NCI-H1694 (cell line): Measurements from ENCODE around the gene KCNIP4.
A peak's percentile ranks its signal among the peaks of the same experiment; 100 is the strongest.

Experiments
- DNase-seq: peaks from one replicate; lab custom pipeline; 2025; lab: John Stamatoyannopoulos, UW

Gene KCNIP4

GRCh38 chr4:20954541-20954940, 994.0 kb downstream of the KCNIP4 start:
- DNase-seq = peak; percentile 42

- DNase-seq = no peak
Observed at GRCh38 chr4:20944961-20945360, 1003.6 kb downstream of the KCNIP4 start.

DNA sequence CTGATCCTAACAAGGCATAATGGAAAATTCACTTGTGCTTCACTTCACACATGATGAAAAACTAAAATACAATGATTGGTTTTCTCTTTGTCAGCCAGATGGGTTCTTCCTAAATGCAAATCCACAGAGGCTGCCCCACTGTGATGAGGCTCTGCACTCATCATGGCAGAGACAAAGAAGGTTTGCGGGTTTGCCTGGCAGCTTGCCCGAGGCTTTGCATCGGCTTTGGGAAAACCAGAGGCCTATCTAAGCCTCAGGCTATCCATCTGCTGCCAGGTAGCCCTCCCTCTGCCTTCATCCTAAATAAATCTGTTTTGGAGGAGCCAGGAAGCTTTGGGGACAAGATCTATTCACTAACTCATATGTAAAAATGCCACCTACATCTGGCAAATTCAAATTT, 1004.1 kb downstream of the KCNIP4 start:
- DNase-seq = no peak

DNA sequence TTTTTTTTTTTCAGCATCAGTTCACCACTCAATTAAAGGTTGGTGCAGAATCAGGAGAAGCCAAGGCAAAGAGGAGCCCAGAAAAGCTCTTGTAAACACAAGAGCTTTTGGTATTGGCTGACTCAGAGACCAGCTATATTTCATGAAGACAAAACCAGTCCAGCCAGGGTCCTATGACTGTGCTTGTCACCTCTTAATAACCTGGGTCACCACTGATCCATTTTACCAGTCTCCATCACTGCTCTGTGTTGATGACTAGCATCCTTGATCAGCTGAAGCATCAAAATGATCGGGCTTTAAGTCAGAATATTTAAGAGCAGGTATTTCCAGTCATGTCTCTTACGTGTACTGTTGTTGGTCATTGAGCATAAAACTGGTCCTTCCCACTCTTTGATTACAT, 1010.4 kb downstream of the KCNIP4 start:
- DNase-seq = no peak

- DNase-seq = no peak
Observed at GRCh38 chr4:20926529-20926928, 1022.0 kb downstream of the KCNIP4 start.

DNA sequence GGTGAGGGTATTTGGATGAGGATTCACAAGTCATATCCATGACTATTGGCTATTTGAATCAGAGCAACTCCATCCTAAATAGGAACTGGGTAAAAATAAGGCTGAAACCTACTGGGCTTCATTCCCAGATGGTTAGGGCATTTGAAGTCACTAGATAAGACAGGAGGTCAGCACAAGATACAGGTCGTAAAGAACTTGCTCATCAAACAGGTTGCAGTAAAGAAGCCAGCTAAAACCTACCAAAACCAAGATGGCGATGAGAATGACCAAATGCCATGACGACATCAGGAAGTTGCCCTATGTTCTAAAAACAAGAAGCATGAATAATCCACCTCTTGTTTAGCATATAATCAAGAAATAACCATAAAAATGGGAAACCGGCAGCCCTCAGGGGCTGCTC, 1023.4 kb downstream of the KCNIP4 start:
- DNase-seq = no peak

DNA sequence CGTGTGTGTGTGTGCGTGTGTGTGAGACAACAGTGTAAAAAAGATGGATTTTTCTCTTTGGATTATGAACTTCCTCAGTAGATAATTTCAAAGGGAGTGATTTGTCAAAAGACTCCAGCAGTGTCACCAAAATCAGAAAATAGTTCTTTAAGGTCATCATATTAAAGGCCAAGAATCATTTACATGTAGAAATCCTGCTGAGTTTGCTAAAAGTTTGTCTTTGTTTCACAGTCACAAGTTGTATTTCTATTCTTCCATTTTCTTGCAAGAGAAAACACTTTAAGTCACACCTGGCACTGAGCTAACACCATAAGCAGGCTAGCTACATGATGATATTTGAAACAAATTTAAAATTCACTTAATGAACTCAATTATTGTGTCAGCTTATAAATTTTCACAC, 1025.6 kb downstream of the KCNIP4 start:
- DNase-seq = no peak

DNA sequence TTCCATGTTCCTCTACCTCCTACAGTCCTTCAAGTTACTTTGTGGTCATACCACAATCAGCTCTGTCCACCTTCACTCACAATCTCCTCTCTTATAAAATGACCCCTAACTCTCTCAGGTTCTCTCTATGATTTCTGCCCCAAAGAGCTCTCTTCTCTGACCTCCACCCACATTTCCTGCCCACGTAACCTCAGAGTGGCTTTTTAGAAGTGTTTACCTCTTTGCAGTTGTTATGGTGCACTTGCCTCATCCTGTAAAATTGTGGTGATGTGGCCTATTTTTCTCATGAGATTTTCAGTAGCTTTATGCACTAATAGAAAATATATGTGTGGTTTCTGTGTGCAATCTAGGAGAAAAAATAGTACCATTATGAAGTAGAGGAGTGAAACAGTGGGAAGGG, 1032.5 kb downstream of the KCNIP4 start:
- no peak for DNase-seq

DNA sequence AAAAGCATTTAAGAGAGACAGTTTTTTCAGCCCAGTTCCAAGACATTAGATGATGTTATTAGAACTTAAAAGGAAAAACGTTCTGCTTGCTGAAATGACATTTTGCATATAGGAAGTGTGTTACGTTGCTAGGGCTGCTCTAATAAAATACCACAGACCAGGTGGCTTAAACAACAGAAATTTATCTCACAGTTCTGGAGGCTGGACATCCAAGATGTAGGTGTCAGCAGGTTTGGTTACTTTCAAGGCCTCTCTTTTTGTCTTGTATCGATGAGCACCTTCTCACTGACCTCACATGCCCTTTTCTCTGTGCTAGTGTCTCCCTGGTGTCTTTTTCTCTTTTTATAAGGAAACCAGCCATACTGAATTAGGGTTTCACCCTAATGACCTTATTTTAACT, 1043.6 kb downstream of the KCNIP4 start:
- no peak for DNase-seq

GRCh38 chr4:20901851-20902250, 1046.7 kb downstream of the KCNIP4 start:
- DNase-seq = no peak

DNA sequence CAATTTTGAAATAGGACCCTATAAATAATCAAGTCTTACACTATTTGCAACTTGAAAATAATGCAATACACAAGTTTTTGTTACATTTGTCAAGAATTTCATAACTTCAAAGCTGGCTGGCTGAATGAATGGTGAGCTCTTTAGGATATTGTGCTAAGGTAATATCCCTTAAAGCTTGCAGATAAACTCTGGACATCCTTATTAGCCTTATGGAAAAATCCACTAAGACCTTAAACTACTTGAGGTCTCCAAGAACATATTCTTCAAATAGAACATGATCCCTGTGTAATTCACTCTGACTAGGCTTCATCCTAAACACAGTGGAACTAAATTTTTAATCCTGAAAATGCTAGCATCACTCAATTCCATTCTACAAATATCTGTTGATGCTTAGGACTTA, 1049.0 kb downstream of the KCNIP4 start:
- DNase-seq = no peak

DNA sequence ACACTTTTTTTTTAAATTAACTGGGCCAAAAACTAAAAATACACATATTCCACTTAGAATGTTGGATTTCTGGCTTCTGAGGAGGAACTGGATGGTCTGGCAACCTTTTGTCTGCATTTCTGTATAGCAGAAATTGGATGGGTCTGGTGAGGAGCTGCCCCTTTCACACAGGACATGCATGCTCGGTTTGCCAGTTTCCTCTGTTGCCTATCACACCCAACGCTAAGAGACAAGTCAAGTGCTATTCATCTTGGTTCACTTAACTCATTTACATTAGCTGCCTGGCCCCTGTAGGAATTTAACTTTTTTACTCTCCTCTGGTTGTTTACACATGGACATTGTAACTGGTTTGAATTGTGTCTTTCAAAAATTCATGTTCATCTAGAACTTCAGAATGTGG, 1052.6 kb downstream of the KCNIP4 start:
- DNase-seq = no peak

DNA sequence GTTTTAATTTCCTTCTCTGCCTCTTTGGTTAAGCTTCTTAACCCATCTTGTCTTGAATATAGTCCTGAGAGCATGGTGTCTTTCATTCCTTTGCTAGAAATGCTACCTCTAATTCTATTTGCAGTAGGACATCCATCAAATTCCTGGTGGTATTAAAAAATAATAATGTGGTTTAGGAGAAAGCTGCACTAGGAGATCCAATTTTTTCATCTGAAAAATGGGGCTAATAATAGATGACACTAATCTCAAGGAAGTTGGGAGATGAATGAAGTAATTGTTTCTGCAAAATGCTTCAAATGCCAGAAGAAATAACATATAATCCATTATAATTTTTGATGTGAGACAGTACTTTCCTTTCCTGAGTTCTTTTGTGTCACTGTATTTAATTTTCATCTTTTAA, 1053.4 kb downstream of the KCNIP4 start:
- no peak for DNase-seq

GRCh38 chr4:20890761-20891160, 1057.8 kb downstream of the KCNIP4 start:
- no peak for DNase-seq

- no peak for DNase-seq
Observed at GRCh38 chr4:20889901-20890300, 1058.7 kb downstream of the KCNIP4 start.

GRCh38 chr4:20883677-20884076, 1064.9 kb downstream of the KCNIP4 start:
- DNase-seq = no peak

DNA sequence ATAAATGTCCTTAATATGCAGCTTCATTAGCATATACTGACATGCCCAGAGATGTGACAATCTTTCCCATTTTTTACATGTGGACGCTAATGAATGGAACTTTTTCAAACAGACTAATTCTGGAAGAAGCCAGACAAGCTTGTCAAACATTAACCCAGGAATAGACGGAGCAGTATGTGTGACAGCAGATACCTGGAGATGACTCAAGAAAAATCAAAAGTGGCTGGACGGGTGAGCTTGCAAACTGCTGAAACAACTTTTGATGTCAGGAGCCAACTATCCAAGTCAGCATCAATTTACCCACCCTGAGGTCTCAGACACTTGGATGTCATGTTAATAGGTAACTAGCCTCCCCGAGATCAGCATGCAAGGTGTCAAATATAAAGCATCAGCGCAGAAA, 1065.3 kb downstream of the KCNIP4 start:
- DNase-seq = no peak

DNA sequence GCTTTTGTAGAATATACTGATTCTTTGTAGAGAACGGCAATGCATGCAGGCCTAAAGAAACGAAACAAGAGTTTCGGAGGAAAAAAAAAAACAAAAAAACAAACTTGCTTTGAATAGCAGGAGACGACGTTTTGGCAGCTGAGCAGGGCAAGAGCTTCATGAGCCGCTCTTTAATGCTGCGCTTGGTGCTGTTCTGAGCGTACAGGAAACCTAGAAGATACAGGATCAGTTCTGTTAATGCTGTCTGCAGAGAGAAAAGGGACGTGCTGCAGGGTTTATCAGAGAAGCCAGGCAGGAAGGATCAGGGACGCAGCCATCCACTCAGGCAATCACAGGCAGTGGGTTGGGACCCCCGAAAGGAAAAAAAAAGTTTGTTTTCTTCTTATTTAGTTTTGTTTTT, 1066.1 kb downstream of the KCNIP4 start:
- DNase-seq = no peak

- no peak for DNase-seq
Observed at GRCh38 chr4:20881658-20882057, 1066.9 kb downstream of the KCNIP4 start.

GRCh38 chr4:20878806-20879205, 1069.8 kb downstream of the KCNIP4 start:
- DNase-seq = no peak

DNA sequence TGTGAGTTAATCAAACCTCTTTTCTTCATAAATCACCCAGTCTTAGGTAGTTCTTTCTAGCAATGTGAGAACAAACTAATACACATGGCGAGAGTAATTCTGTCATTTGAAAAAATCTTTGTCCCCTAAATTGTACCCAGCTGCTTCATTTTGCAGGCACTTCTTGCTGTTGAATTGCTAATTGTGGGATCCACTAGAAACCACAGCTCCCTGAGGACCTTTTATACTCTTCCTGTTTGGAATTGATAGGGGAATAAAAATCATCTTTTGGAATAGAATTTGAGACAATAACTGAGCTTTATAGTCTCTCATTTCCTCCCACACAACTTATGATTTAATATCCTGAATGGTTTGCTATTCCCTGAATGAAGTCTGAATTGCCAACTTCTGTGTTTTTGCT, 1078.1 kb downstream of the KCNIP4 start:
- no peak for DNase-seq

- DNase-seq = no peak
Observed at GRCh38 chr4:20868108-20868507, 1080.5 kb downstream of the KCNIP4 start.

GRCh38 chr4:20860878-20861277, 1087.7 kb downstream of the KCNIP4 start:
- no peak for DNase-seq

DNA sequence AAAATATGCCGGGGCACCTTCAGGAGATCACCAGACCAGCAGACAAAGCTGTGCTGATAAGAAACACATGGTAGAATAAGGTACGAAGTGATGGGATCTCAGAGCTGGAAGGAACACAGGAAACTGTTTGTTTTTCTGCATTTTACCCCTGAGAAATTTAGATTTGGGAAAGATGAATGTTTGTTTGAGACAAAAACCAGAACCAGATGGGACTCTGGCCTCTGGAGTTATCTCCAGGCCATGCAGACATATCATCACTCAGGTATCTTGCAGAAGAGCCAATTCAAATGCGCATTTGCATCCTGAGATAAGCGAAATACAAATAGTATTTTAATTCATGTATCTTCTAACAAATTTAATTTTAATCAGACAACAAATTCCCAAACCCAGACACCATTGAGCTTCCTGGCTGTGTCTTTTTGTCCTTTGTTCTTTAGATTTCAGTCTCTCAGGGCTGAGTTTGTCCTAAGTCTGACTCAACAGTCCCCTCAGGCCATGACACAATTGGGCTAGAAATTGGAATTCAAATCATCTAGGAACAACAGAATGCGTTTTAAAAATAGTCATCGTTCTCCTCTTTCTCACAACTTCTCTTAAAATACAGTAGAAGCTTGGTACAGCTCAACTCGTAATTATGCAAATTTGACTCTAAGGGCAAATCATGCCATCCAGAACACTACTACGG, 1089.3 kb downstream of the KCNIP4 start:
- no peak for DNase-seq

DNA sequence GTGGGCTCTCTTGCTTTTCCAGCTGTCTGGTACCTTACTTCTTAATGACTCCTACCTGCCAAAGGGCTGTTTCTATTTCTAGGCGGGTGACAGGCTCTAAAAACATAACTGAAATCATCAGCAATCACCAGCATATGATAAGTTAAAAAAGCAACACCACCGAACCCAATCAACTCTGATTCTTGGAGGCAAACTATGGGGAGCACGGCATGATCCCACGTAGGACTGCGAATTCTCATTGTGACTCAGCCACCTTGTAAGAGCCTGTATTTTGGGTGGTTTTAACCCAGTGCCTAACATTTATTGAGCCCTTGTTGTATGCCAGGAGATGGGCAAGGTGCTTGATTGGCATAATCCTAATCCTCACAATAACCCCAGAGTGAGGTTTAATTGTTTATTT, 1091.5 kb downstream of the KCNIP4 start:
- no peak for DNase-seq
